Keratinocyte (primary cell): ENCODE results near the gene C2orf92.

Source experiments
- CTCF ChIP-seq, 3 experiments: IDR thresholded peaks in 1 of 3; conservative IDR thresholded peaks in 1 of 3; optimal IDR thresholded peaks in 1 of 3; 2 replicates in 2 of 3; 3 replicates in 1 of 3; pipeline versions ENCODE3 to v1.5.1; 2011; ENCODE audit warnings: low read length in 3 of 3, mild to moderate bottlenecking in 3 of 3, moderate library complexity in 2 of 3, control low read depth in 1 of 3, inconsistent platforms in 1 of 3; ENCODE audit not compliant: insufficient read depth in 2 of 3; ENCODE audit errors: extremely low read depth in 1 of 3
- EZH2 ChIP-seq: IDR thresholded peaks from one replicate; pipeline ENCODE4 v1.6.1; 2012; ENCODE audit warnings: inconsistent platforms, mild to moderate bottlenecking, low read length, moderate library complexity

GRCh38 chr2:97678298-97678697 is 8.8 kb downstream of the C2orf92 start:
- TF ChIP-seq CTCF (optimal IDR thresholded peaks at IDR 0.05 in 1 of 3, IDR thresholded peaks at IDR 0.05 in 1 of 3, conservative IDR thresholded peaks at IDR 0.05 in 1 of 3; ENCODE audit: extremely low read depth in 1 of 3, insufficient read depth in 2 of 3, low read length in 3 of 3) (no peak), EZH2 (no peak)
